SK-N-SH treated with all-trans-retinoic acid at 6 μM for 48 hours (cell line): ENCODE measurements around the gene PSMD2.

Experiments used
- ARNTL ChIP-seq: fragments of 450-650 bp; formaldehyde crosslinking; IDR thresholded peaks from 2 replicates; pipeline ENCODE4 v1.5.0; 2020; ENCODE audit warnings: low read depth, mild to moderate bottlenecking, moderate library complexity, borderline replicate concordance
- BACH2 ChIP-seq: fragments of 250-450 bp; sonication (Bioruptor Pico); IDR thresholded peaks from 2 replicates; pipeline ENCODE4 v1.9.0; 2021; ENCODE audit warnings: mild to moderate bottlenecking, borderline replicate concordance
- CREB5 ChIP-seq: fragments of 250-450 bp; sonication (Bioruptor Pico); IDR thresholded peaks from 2 replicates; pipeline ENCODE4 v1.5.1; 2020; ENCODE audit warnings: low read depth, mild to moderate bottlenecking, moderate library complexity
- CSRNP3 ChIP-seq: fragments of 250-450 bp; sonication (Bioruptor Pico); IDR thresholded peaks from 2 replicates; pipeline ENCODE4 v1.5.1; 2021; ENCODE audit warnings: mild to moderate bottlenecking, moderate library complexity
- ESRRG ChIP-seq: fragments of 250-450 bp; sonication (Bioruptor Pico); IDR thresholded peaks from 2 replicates; pipeline ENCODE4 v1.6.1; 2021; ENCODE audit warnings: mild to moderate bottlenecking
- GLIS3 ChIP-seq: fragments of 250-450 bp; sonication (Bioruptor Pico); IDR thresholded peaks from 2 replicates; pipeline ENCODE4 v1.5.0; 2020; ENCODE audit warnings: mild to moderate bottlenecking, moderate library complexity
- ISL1 ChIP-seq: fragments of 250-450 bp; sonication (Bioruptor Pico); IDR thresholded peaks from 2 replicates; pipeline ENCODE4 v2.1.2; 2022; ENCODE audit warnings: mild to moderate bottlenecking, moderate library complexity
- PATZ1 ChIP-seq: fragments of 250-450 bp; sonication (Bioruptor Pico); IDR thresholded peaks from 2 replicates; pipeline ENCODE4 v1.8.0; 2020; ENCODE audit warnings: mild to moderate bottlenecking, moderate library complexity, borderline replicate concordance
- SNAI2 ChIP-seq: fragments of 250-450 bp; sonication (Bioruptor Pico); IDR thresholded peaks from 2 replicates; pipeline ENCODE4 v1.5.0; 2020; ENCODE audit warnings: mild to moderate bottlenecking, moderate library complexity
- ZFP30 ChIP-seq: fragments of 450-650 bp; formaldehyde crosslinking; IDR thresholded peaks from 2 replicates; pipeline ENCODE4 v1.5.0; 2022; ENCODE audit warnings: mild to moderate bottlenecking, moderate library complexity

- TF ChIP-seq PATZ1 (CRISPR knock-in tag) = no peak
- no peak for TF ChIP-seq CSRNP3
- no peak for TF ChIP-seq SNAI2
- no peak for TF ChIP-seq GLIS3 (CRISPR knock-in tag)
- TF ChIP-seq ZFP30 = no peak
- TF ChIP-seq ESRRG = no peak
- TF ChIP-seq ISL1 (CRISPR knock-in tag) = no peak
- no peak for TF ChIP-seq BACH2 (CRISPR knock-in tag)
- no peak for TF ChIP-seq CREB5 (CRISPR knock-in tag)
- no peak for TF ChIP-seq ARNTL
Measured at GRCh38 chr3:184335291-184335660, 36.2 kb downstream of the PSMD2 start.
